Activated CD4-positive, CD25-positive, alpha-beta regulatory T cell treated with anti-CD3 and anti-CD28 coated beads, Interleukin-2, amount 50 U/mL, for 24 hours (primary cell): Measurements from ENCODE around the gene SSUH2.
A peak's percentile ranks its signal among the peaks of the same experiment; 100 is the strongest.

Experiments used
- ATAC-seq, 2 donors: fragments of 150-1000 bp; cut with Tn5 transposase; one replicate each; pipeline ENCODE4 v1.10.0; 2021; ENCODE audit warnings: mild to moderate bottlenecking in 1 of 2, moderate library complexity in 1 of 2

The SSUH2 gene

GRCh38 chr3:8639659-8640000, 5.0 kb downstream of the SSUH2 start:
- ATAC-seq = no peak

- no peak for ATAC-seq
Observed at GRCh38 chr3:8638994-8639658, 5.5 kb downstream of the SSUH2 start.

- ATAC-seq = no peak
Observed at GRCh38 chr3:8637348-8637747, 7.2 kb downstream of the SSUH2 start.

- no peak for ATAC-seq
Observed at GRCh38 chr3:8635631-8636030, 9.0 kb downstream of the SSUH2 start.

- ATAC-seq = no peak
Observed at GRCh38 chr3:8635125-8635524, 9.5 kb downstream of the SSUH2 start.

GRCh38 chr3:8632402-8633237, 12.0 kb downstream of the SSUH2 start:
- ATAC-seq = no peak

- ATAC-seq = no peak
Observed at GRCh38 chr3:8631661-8632060, 12.9 kb downstream of the SSUH2 start.

- peak; percentile 87 to 89 for ATAC-seq
Observed at GRCh38 chr3:8629151-8630021, 15.2 kb downstream of the SSUH2 start.

GRCh38 chr3:8627949-8628348, 16.6 kb downstream of the SSUH2 start:
- ATAC-seq = no peak

- no peak for ATAC-seq
Observed at GRCh38 chr3:8627201-8627940, 17.2 kb downstream of the SSUH2 start.

- no peak for ATAC-seq
Observed at GRCh38 chr3:8625991-8626390, 18.6 kb downstream of the SSUH2 start.

- ATAC-seq = no peak
Observed at GRCh38 chr3:8624612-8625011, 20.0 kb downstream of the SSUH2 start.

- ATAC-seq = no peak
Observed at GRCh38 chr3:8623741-8624140, 20.9 kb downstream of the SSUH2 start.

GRCh38 chr3:8622873-8623691, 21.5 kb downstream of the SSUH2 start:
- ATAC-seq = peak; percentile 62 to 71

GRCh38 chr3:8621872-8622271, 22.7 kb downstream of the SSUH2 start:
- ATAC-seq = no peak

- no peak for ATAC-seq
Observed at GRCh38 chr3:8621141-8621540, 23.5 kb downstream of the SSUH2 start.

- no peak for ATAC-seq
Observed at GRCh38 chr3:8619548-8619947, 25.1 kb downstream of the SSUH2 start.

- no peak for ATAC-seq
Observed at GRCh38 chr3:8618950-8619349, 25.6 kb downstream of the SSUH2 start.

- ATAC-seq = no peak
Observed at GRCh38 chr3:8617921-8618320, 26.7 kb downstream of the SSUH2 start.

- ATAC-seq = no peak
Observed at GRCh38 chr3:8610951-8611350, 33.6 kb downstream of the SSUH2 start.

GRCh38 chr3:8608791-8609467, 35.7 kb downstream of the SSUH2 start:
- no peak for ATAC-seq
